A673 (cell line): ENCODE measurements around the gene SPATS2.

Source experiments
- CTCF ChIP-seq: fragments of 300-800, 200-600 bp; sonication (generic); conservative IDR thresholded peaks from 2 replicates; pipeline ENCODE4 v1.5.1; 2017; ENCODE audit warnings: low read depth, mild to moderate bottlenecking, antibody characterized with exemption, low read length, moderate library complexity, mixed read lengths
- EZH2 ChIP-seq: fragments of 200-600 bp; sonication (generic); IDR thresholded peaks from 2 replicates; pipeline ENCODE4 v1.6.1; 2017; ENCODE audit warnings: borderline replicate concordance, low read depth, mild to moderate bottlenecking, mixed read lengths, antibody characterized with exemption, low read length; ENCODE audit not compliant: poor library complexity, severe bottlenecking

- TF ChIP-seq CTCF (no peak), EZH2 (no peak)
Measured at GRCh38 chr12:49554266-49554665, 187.0 kb downstream of the SPATS2 start.
